MG63 (cell line): ENCODE data around the gene MORN5. TPM values are rescaled to one million over a fixed set of nuclear protein-coding genes. Genes with fewer than 3 reads are reported as not detected.

ENCODE experiments used
- DNase-seq: peaks from one replicate; pipeline ENCODE4 v3.0.0-alpha.2; 2020
- H3K27me3 ChIP-seq: fragments of 250-450 bp; sonication (Bioruptor Pico); 2 replicates; pipeline ENCODE4 v1.5.1; 2020; ENCODE audit warnings: mild to moderate bottlenecking, moderate library complexity
- H3K36me3 ChIP-seq: fragments of 250-450 bp; sonication (Bioruptor Pico); 2 replicates; pipeline ENCODE4 v1.5.1; 2020; ENCODE audit warnings: mild to moderate bottlenecking, moderate library complexity
- H3K4me3 ChIP-seq: fragments of 250-450 bp; sonication (Bioruptor Pico); 2 replicates; pipeline ENCODE4 v1.5.1; 2020; ENCODE audit warnings: mild to moderate bottlenecking, moderate library complexity
- H3K9me3 ChIP-seq: fragments of 250-450 bp; sonication (Bioruptor Pico); 2 replicates; pipeline ENCODE4 v1.5.1; 2020; ENCODE audit warnings: mild to moderate bottlenecking, moderate library complexity
- total RNA-seq: library from RNA; depleted of rRNA; stranded (reverse); fragments of >200 nt; shearing (Covaris generic); gene quantifications from 2 replicates; pipeline ENCODE4 v1.2.3, GENCODE V29; 2014; ENCODE audit warnings: low replicate concordance

Gene MORN5
- total RNA-seq, 1 experiment from 2014 or later: not detected

GRCh38 chr9:122164286-122164685, 4.6 kb downstream of the MORN5 start:
- DNase-seq: no peak
- no peak overlapping the region for H3K4me3 ChIP-seq
- peaks cover 2% of the 10 kb centered on the region; the same call in 1 of the 2 replicates for H3K9me3 ChIP-seq
- peaks cover 15% of the 10 kb centered on the region for H3K27me3 ChIP-seq
- no peaks in the 10 kb centered on the region for H3K36me3 ChIP-seq

- H3K27me3 ChIP-seq: peaks cover 17% of the 10 kb centered on the region
- no peak for DNase-seq
- H3K36me3 ChIP-seq: no peaks in the 10 kb centered on the region
- no peak overlapping the region for H3K4me3 ChIP-seq
- H3K9me3 ChIP-seq: no peaks in the 10 kb centered on the region
Observed at GRCh38 chr9:122168356-122168755, 8.6 kb downstream of the MORN5 start.

DNA sequence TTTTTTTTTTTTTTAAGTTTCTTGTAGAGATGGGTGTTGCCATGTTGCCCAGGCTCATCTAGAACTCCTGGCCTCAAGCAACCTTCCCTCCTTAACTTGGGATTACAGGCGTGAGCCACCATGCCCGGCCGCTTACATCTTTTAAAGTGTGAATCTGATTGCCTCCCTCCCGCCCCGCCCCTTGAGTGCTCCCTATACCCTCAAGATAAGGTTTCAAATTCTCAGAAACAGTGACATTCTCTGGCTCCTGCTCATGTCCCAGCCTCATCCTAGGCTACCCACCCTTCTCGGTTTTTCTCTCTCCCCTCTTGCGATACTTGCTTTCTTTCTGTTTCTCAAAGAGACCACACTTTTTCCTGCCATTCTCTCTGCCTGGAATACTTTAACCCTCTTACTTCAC, 12.4 kb downstream of the MORN5 start:
- DNase-seq: no peak
- H3K9me3 ChIP-seq: no peaks in the 10 kb centered on the region
- no peak overlapping the region for H3K4me3 ChIP-seq
- no peaks in the 10 kb centered on the region for H3K36me3 ChIP-seq
- H3K27me3 ChIP-seq: peaks cover 12% of the 10 kb centered on the region

- H3K9me3 ChIP-seq: no peaks in the 10 kb centered on the region
- no peak for DNase-seq
- peaks cover 12% of the 10 kb centered on the region for H3K27me3 ChIP-seq
- H3K4me3 ChIP-seq: no peak overlapping the region
- no peaks in the 10 kb centered on the region for H3K36me3 ChIP-seq
Observed at GRCh38 chr9:122173670-122174069, 14.0 kb downstream of the MORN5 start.

- DNase-seq: no peak
Observed at GRCh38 chr9:122176916-122177315, 17.2 kb downstream of the MORN5 start.

GRCh38 chr9:122179054-122179689, 19.5 kb downstream of the MORN5 start:
- no peaks in the 10 kb centered on the region for H3K9me3 ChIP-seq
- DNase-seq: no peak
- no peaks in the 10 kb centered on the region for H3K36me3 ChIP-seq
- H3K27me3 ChIP-seq: peaks cover 15% of the 10 kb centered on the region
- H3K4me3 ChIP-seq: no peak overlapping the region

More at GRCh38 chr9:122176916-122177315, 17.2 kb downstream of the MORN5 start:
- Histone ChIP-seq H3K9me3 (no peaks in the 10 kb centered on the region), H3K36me3 (no peaks in the 10 kb centered on the region), H3K4me3 (no peak overlapping the region), H3K27me3 (peaks cover 7% of the 10 kb centered on the region)

DNA sequence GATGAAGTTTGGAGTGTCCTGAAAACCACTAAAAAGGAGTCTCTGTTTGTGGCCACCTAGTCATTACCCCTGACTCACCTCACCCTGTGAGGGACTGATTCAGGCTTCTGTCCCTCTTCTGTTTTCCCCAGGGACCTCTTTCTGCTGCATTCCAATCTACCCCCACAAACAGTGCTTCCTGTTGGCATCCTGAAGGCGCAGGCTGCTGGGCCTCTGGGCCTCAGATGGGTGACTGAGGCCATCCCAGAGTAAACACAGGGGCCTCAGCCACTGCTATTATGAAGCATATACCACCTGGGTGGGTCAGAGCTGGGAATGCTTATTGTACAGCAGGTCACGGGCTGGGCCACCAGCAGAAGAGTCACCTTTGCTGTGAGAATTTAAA, 20.0 kb downstream of the MORN5 start:
- no peak for DNase-seq
- no peaks in the 10 kb centered on the region for H3K36me3 ChIP-seq
- peaks cover 18% of the 10 kb centered on the region for H3K27me3 ChIP-seq
- no peaks in the 10 kb centered on the region for H3K9me3 ChIP-seq
- no peak overlapping the region for H3K4me3 ChIP-seq

DNA sequence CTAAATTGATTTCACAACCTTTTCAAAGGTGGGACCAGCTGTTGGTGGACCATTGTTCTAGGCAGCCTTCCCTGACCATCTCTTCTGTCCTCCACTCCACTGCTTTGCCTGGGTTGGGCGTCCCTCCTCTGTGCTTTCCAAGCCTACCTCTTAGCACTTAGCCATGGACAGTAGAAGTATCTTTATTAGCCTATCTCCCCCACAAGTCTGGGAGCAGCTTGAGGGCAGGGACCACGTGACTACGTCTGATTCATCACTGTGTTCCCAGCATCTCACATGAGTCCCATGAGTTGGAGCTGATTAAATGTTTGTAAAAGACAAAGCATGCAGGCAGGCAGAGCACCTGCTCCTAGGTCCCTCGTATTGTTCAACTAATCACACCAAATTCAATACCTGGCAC, 20.9 kb downstream of the MORN5 start:
- DNase-seq: peak; percentile 54
- Histone ChIP-seq H3K36me3 (no peaks in the 10 kb centered on the region), H3K27me3 (peaks cover 18% of the 10 kb centered on the region), H3K9me3 (no peaks in the 10 kb centered on the region), H3K4me3 (no peak overlapping the region)

DNA sequence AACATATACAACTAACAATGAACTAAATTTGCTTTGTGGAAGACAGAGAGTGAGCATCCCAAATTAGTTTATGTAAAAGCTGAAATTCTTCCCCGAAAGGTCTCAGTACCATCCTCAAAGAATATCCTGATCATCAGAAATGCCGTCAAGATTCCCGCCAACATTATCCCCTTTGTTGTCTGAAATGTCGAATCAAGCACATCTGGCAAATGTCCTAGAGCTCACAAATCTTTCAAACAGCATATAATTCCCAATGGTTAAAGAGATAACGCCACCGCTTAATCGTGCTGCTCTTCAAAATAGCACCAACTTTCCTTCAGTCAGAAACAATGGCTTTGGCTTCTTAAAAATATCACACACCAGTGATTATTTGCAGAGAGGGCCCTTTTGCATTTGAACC, 23.8 kb downstream of the MORN5 start:
- no peaks in the 10 kb centered on the region for H3K36me3 ChIP-seq
- DNase-seq: no peak
- H3K4me3 ChIP-seq: no peak overlapping the region
- no peaks in the 10 kb centered on the region for H3K9me3 ChIP-seq
- H3K27me3 ChIP-seq: peaks cover 16% of the 10 kb centered on the region

DNA sequence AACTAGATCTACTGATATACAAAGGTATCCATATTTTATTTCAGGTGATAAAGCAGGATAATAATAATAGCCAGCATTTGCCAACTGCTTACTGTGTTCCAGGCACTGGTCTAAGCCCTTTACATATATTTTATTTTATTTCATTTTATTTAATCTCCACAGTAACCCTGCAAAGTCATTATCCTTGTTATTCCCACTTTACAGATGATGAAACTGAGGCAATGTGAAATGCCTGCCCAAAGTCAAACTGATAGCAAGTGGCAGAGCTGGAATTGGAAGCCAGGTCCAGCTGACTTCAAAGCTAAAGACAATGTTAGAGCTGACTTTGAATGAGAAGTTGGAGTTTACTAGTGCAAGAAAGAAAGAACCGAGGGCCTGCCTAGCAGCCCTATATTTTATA, 24.8 kb downstream of the MORN5 start:
- H3K9me3 ChIP-seq: no peaks in the 10 kb centered on the region
- H3K4me3 ChIP-seq: no peak overlapping the region
- H3K36me3 ChIP-seq: no peaks in the 10 kb centered on the region
- peaks cover 16% of the 10 kb centered on the region for H3K27me3 ChIP-seq
- DNase-seq: no peak

- H3K27me3 ChIP-seq: peaks cover 16% of the 10 kb centered on the region
- DNase-seq: no peak
- no peaks in the 10 kb centered on the region for H3K36me3 ChIP-seq
- no peaks in the 10 kb centered on the region for H3K9me3 ChIP-seq
- H3K4me3 ChIP-seq: no peak overlapping the region
Observed at GRCh38 chr9:122186301-122186700, 26.6 kb downstream of the MORN5 start.

DNA sequence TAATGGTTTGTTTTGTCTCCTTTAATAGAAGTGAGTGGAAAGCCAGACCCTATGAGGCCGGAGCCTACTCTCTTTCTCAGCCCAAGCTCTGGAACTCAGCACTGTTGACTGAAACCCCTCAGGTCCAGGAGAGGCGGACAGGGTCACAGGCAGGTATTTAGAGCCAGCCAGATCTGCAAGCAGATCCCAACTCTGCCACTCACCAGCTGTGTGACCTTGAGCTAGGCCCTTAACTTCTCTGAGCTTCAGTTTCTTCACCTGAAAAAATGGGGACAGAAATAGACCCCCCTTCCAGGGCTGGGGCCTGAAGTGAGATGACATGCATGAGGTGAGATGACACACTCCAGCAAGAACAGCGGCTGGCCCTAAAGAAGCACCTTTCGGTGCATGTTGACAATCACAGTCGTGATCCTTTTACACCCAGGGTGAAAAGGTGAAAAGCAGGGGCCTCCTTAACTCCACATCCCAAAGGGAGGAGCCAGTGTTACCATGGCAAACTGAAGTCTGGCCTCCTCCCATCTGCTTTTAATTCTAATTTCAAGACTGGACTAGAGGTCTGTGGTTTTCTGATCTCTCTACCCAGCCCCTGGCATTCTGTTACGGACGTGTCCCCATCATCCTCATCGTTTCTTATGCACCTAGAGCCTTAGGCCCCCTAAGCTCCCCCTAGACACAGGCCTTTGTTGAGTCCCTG, 27.2 kb downstream of the MORN5 start:
- Histone ChIP-seq H3K36me3 (no peaks in the 10 kb centered on the region), H3K4me3 (no peak overlapping the region), H3K27me3 (peaks cover 16% of the 10 kb centered on the region), H3K9me3 (no peaks in the 10 kb centered on the region)
- DNase-seq: no peak

- H3K9me3 ChIP-seq: no peaks in the 10 kb centered on the region
- no peaks in the 10 kb centered on the region for H3K36me3 ChIP-seq
- H3K27me3 ChIP-seq: peaks cover 6% of the 10 kb centered on the region
- H3K4me3 ChIP-seq: no peak overlapping the region
- no peak for DNase-seq
Observed at GRCh38 chr9:122188369-122188768, 28.7 kb downstream of the MORN5 start.

GRCh38 chr9:122190597-122191381, 31.1 kb downstream of the MORN5 start:
- Histone ChIP-seq H3K9me3 (no peaks in the 10 kb centered on the region), H3K27me3 (no peaks in the 10 kb centered on the region), H3K4me3 (no peak overlapping the region), H3K36me3 (no peaks in the 10 kb centered on the region)
- DNase-seq: no peak

DNA sequence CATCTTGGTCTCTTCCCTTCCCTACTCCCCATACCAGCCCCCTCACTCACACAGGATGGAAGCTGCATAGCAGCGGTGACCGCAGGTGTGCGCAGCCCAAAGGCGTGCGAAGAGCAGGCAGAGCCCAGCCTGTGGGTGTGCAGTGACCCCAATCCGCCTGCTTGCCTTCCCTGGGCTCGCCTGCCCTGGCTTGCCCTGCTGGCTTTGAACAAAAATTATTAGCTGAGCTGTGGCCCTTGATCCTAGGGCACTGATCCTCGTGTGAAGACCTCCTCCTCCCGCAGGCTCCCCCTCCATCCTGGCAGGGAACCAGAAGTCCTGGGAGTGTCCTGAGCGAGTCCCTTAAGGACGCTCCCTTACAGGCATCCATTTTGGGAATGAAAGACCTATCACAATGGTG, 31.9 kb downstream of the MORN5 start:
- no peak overlapping the region for H3K4me3 ChIP-seq
- H3K27me3 ChIP-seq: no peaks in the 10 kb centered on the region; the same call in 1 of the 2 replicates
- no peak for DNase-seq
- no peaks in the 10 kb centered on the region for H3K36me3 ChIP-seq
- no peaks in the 10 kb centered on the region for H3K9me3 ChIP-seq

DNA sequence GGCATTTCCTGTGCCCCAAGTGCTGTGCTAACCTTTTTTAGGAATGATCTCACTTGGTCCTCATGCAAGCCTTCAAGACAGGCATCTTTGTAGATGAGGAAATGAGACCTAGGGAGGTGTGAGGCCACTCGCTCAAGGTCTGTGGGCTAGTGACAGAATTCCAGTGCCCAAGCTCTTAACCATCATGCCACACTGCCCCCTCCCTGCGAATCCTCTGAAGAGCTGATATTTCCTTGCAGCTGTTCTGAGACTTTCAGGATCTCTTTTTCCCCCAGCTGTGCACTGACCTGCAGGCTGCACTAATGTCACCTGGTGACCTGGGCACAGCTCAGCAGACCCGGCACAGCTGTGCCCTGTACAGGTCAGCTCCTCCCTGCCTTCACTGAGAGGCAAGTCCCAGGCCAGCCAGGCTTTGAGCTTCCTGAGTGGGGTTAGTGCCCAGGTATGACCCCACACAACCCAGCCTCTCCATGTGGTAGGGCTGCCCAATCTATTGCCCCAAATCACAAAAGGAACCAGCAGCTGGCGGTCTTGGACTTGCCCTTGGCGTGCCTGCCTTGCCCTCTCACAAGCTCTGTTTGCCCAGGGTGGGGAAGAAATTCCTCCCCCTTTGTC, 32.7 kb downstream of the MORN5 start:
- Histone ChIP-seq H3K9me3 (no peaks in the 10 kb centered on the region), H3K4me3 (no peak overlapping the region), H3K36me3 (no peaks in the 10 kb centered on the region), H3K27me3 (peaks cover 3% of the 10 kb centered on the region; the same call in 1 of the 2 replicates)
- DNase-seq: no peak

- peaks cover 3% of the 10 kb centered on the region; the same call in 1 of the 2 replicates for H3K27me3 ChIP-seq
- H3K9me3 ChIP-seq: no peaks in the 10 kb centered on the region
- H3K4me3 ChIP-seq: no peak overlapping the region
- H3K36me3 ChIP-seq: no peaks in the 10 kb centered on the region
- no peak for DNase-seq
Observed at GRCh38 chr9:122192914-122193525, 33.3 kb downstream of the MORN5 start.
